ENCODE results near the gene CAPZB.
A peak's percentile ranks its signal among the peaks of the same experiment; 100 is the strongest.

The CAPZB gene

GRCh38 chr1:19396280-19396679, 89.1 kb downstream of the CAPZB start:
- no peaks in the 10 kb centered on the region for H3K27me3 Mint-ChIP-seq
- no peak overlapping the region for H3K27ac Mint-ChIP-seq
- peaks cover 28% of the 10 kb centered on the region for H3K36me3 Mint-ChIP-seq (ENCODE audit: low read depth)
- no peaks in the 10 kb centered on the region for H3K9me3 Mint-ChIP-seq
- H3K4me1 Mint-ChIP-seq (ENCODE audit: low read depth): peaks cover 88% of the 10 kb centered on the region
- no peak overlapping the region for H3K4me3 Mint-ChIP-seq

DNA sequence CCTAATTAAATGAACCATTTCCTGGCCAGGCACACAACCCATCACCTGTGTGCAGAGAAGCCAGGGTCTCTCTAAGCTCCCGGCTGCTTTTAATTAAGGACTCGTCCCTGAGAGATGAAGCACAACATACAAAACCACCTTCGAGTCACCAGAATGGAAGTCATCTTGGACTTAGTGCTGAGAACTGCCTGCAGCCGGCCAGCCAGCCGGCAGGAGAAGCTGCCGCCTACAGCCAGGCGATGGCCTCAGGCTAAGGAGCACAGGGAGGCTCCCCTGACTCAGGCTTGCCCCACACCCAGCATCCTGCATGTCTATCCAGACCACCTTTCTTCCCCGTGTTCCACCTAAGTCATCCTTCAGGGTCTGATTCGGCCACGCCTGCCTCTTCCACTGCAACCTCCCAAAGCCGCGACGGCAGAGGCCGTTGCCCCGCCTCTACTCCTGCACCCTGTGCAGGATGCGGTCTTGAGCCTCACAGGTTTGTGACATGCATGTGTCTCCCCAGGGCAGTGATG, 89.6 kb downstream of the CAPZB start:
- Mint-ChIP-seq H3K4me1 (ENCODE audit: low read depth) (peaks cover 90% of the 10 kb centered on the region), H3K9me3 (no peaks in the 10 kb centered on the region), H3K27ac (peak overlapping the region; percentile 38), H3K4me3 (no peak overlapping the region), H3K27me3 (no peaks in the 10 kb centered on the region), H3K36me3 (ENCODE audit: low read depth) (peaks cover 28% of the 10 kb centered on the region)

GRCh38 chr1:19393046-19393445, 92.3 kb downstream of the CAPZB start:
- Mint-ChIP-seq H3K36me3 (ENCODE audit: low read depth) (peaks cover 21% of the 10 kb centered on the region), H3K4me1 (ENCODE audit: low read depth) (peaks cover 91% of the 10 kb centered on the region), H3K4me3 (no peak overlapping the region), H3K27ac (no peak overlapping the region), H3K9me3 (no peaks in the 10 kb centered on the region), H3K27me3 (no peaks in the 10 kb centered on the region)

GRCh38 chr1:19392221-19392620, 93.1 kb downstream of the CAPZB start:
- peak overlapping the region; percentile 81 for H3K27ac Mint-ChIP-seq
- no peaks in the 10 kb centered on the region for H3K9me3 Mint-ChIP-seq
- no peaks in the 10 kb centered on the region for H3K27me3 Mint-ChIP-seq
- peak overlapping the region; percentile 9 for H3K4me3 Mint-ChIP-seq
- H3K36me3 Mint-ChIP-seq (ENCODE audit: low read depth): peaks cover 15% of the 10 kb centered on the region
- H3K4me1 Mint-ChIP-seq (ENCODE audit: low read depth): peaks cover 89% of the 10 kb centered on the region

DNA sequence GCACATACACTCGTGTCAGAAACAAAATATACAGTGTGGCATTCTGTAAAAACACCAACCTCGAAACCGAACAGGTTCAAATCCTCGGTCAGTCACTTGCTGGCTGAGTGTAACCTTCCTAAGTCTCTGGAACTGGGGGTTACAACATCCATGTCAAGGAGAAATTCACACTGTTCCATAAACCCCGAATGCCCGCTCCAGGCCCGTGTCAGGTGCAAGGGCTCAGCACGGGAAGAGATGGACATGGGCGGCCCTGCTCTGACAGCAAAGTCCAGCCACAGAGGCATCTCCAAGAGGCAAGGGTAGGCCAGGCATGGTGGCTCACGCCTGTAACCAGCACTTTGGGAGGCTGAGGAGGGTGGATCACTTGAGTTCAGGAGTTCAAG, 93.8 kb downstream of the CAPZB start:
- Mint-ChIP-seq H3K4me1 (ENCODE audit: low read depth) (peaks cover 85% of the 10 kb centered on the region), H3K27ac (peak overlapping the region; percentile 92), H3K36me3 (ENCODE audit: low read depth) (peaks cover 11% of the 10 kb centered on the region), H3K27me3 (no peaks in the 10 kb centered on the region), H3K9me3 (no peaks in the 10 kb centered on the region), H3K4me3 (peak overlapping the region; percentile 70)

GRCh38 chr1:19390901-19391595, 94.3 kb downstream of the CAPZB start:
- peaks cover 84% of the 10 kb centered on the region for H3K4me1 Mint-ChIP-seq (ENCODE audit: low read depth)
- peak overlapping the region; percentile 92 for H3K27ac Mint-ChIP-seq
- peaks cover 11% of the 10 kb centered on the region for H3K36me3 Mint-ChIP-seq (ENCODE audit: low read depth)
- no peaks in the 10 kb centered on the region for H3K27me3 Mint-ChIP-seq
- H3K4me3 Mint-ChIP-seq: peak overlapping the region; percentile 70
- no peaks in the 10 kb centered on the region for H3K9me3 Mint-ChIP-seq

- Mint-ChIP-seq H3K36me3 (ENCODE audit: low read depth) (peaks cover 17% of the 10 kb centered on the region), H3K4me1 (ENCODE audit: low read depth) (peaks cover 77% of the 10 kb centered on the region), H3K27ac (peak overlapping the region; percentile 92), H3K9me3 (no peaks in the 10 kb centered on the region), H3K4me3 (no peak overlapping the region), H3K27me3 (no peaks in the 10 kb centered on the region)
Observed at GRCh38 chr1:19390166-19390850, 95.0 kb downstream of the CAPZB start.

GRCh38 chr1:19388980-19389379, 96.4 kb downstream of the CAPZB start:
- Mint-ChIP-seq H3K4me1 (ENCODE audit: low read depth) (peaks cover 66% of the 10 kb centered on the region), H3K36me3 (ENCODE audit: low read depth) (peaks cover 20% of the 10 kb centered on the region), H3K9me3 (no peaks in the 10 kb centered on the region), H3K27ac (peak overlapping the region; percentile 69), H3K27me3 (no peaks in the 10 kb centered on the region), H3K4me3 (no peak overlapping the region)

- H3K27me3 Mint-ChIP-seq: no peaks in the 10 kb centered on the region
- no peaks in the 10 kb centered on the region for H3K9me3 Mint-ChIP-seq
- no peak overlapping the region for H3K27ac Mint-ChIP-seq
- peaks cover 46% of the 10 kb centered on the region for H3K4me1 Mint-ChIP-seq (ENCODE audit: low read depth)
- peaks cover 28% of the 10 kb centered on the region for H3K36me3 Mint-ChIP-seq (ENCODE audit: low read depth)
- H3K4me3 Mint-ChIP-seq: no peak overlapping the region
Observed at GRCh38 chr1:19387045-19387467, 98.3 kb downstream of the CAPZB start.

DNA sequence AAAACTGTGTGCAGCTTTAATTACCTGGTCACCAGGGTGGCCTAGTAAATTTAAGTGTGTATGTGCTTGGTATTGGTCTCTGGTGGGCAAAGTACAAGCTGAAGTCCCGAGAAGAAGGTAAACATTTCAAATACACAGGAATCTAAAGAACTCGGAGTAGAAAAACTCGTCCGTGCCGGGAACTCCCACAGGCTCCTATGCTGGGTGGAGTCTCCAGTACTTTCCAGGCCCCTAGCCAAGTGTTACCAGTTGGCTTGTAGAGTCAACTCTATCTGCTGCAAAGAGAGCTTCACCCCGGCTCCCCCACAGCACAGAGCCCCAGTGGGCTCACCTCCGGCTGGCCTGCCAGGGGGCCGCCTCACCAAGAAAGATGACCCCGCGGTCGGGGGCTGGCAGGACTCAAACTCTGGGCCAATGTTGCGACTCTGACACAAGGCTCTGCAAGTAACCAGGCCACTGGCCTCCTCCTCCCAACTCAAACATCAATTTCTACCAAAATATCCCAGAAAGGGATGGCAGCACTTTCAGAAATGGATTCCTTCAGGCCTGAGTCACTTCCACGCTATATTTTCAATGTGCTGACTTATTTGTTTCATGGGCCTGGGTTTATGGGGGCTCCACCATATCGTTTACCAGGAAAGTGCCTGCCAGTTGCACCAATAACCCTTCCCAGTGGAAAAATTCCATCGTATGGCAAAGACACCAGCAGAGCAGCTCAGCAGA, 99.3 kb downstream of the CAPZB start:
- Mint-ChIP-seq H3K4me1 (ENCODE audit: low read depth) (peaks cover 36% of the 10 kb centered on the region), H3K27ac (no peak overlapping the region), H3K4me3 (no peak overlapping the region), H3K27me3 (no peaks in the 10 kb centered on the region), H3K36me3 (ENCODE audit: low read depth) (peaks cover 37% of the 10 kb centered on the region), H3K9me3 (no peaks in the 10 kb centered on the region)

DNA sequence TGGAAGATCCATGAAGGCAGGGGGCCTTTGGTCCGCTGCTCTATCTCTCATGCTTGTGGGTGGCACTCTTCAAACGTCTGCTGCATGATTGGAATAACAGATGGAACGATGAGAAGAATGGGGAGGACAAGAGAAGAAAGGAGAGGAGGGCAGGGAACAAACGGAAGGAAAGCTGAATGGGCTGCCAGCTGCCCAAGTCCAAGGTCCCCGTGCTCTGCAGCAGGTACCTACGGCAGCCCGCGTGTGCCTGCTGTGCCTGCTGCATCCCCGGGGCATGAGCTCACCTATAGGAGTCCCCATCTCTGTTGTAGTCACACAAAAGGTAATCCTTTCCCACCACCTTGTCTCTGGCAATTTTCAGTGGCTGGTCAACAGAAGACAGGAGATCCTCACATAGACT, 100.1 kb downstream of the CAPZB start:
- Mint-ChIP-seq H3K9me3 (no peaks in the 10 kb centered on the region), H3K4me1 (ENCODE audit: low read depth) (peaks cover 28% of the 10 kb centered on the region), H3K36me3 (ENCODE audit: low read depth) (peaks cover 45% of the 10 kb centered on the region), H3K4me3 (no peak overlapping the region), H3K27ac (no peak overlapping the region), H3K27me3 (no peaks in the 10 kb centered on the region)

DNA sequence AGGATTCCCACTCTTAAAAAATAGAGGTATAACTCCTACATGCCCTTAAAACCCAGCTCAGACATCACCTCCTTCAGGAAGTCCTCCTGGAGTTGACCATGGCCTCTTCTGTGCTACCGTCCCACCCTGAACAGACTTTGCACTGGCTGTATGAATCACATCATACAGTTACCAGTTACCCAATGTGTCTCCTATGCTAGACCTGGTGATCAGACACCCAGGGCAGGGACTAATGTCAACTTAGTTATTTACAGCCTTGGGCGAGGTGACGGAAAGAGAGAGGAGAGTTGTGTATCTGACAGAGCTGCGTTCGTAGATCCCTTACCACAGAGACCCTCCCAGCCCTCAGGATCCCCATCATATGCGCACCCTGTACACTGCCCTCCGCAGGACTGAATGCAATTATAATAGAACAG, 100.6 kb downstream of the CAPZB start:
- H3K27me3 Mint-ChIP-seq: no peaks in the 10 kb centered on the region
- H3K9me3 Mint-ChIP-seq: no peaks in the 10 kb centered on the region
- H3K36me3 Mint-ChIP-seq (ENCODE audit: low read depth): peaks cover 50% of the 10 kb centered on the region
- H3K4me3 Mint-ChIP-seq: no peak overlapping the region
- H3K27ac Mint-ChIP-seq: no peak overlapping the region
- H3K4me1 Mint-ChIP-seq (ENCODE audit: low read depth): peaks cover 27% of the 10 kb centered on the region

- H3K4me3 Mint-ChIP-seq: no peak overlapping the region
- peak overlapping the region; percentile 23 for H3K27ac Mint-ChIP-seq
- H3K4me1 Mint-ChIP-seq (ENCODE audit: low read depth): peaks cover 27% of the 10 kb centered on the region
- H3K9me3 Mint-ChIP-seq: no peaks in the 10 kb centered on the region
- H3K36me3 Mint-ChIP-seq (ENCODE audit: low read depth): peaks cover 55% of the 10 kb centered on the region
- no peaks in the 10 kb centered on the region for H3K27me3 Mint-ChIP-seq
Observed at GRCh38 chr1:19384113-19384512, 101.2 kb downstream of the CAPZB start.

GRCh38 chr1:19382222-19382621, 103.1 kb downstream of the CAPZB start:
- peaks cover 62% of the 10 kb centered on the region for H3K36me3 Mint-ChIP-seq (ENCODE audit: low read depth)
- H3K9me3 Mint-ChIP-seq: no peaks in the 10 kb centered on the region
- H3K27ac Mint-ChIP-seq: no peak overlapping the region
- peaks cover 24% of the 10 kb centered on the region for H3K4me1 Mint-ChIP-seq (ENCODE audit: low read depth)
- H3K27me3 Mint-ChIP-seq: no peaks in the 10 kb centered on the region
- no peak overlapping the region for H3K4me3 Mint-ChIP-seq

- H3K4me1 Mint-ChIP-seq (ENCODE audit: low read depth): peaks cover 30% of the 10 kb centered on the region
- no peaks in the 10 kb centered on the region for H3K27me3 Mint-ChIP-seq
- H3K27ac Mint-ChIP-seq: no peak overlapping the region
- H3K4me3 Mint-ChIP-seq: no peak overlapping the region
- peaks cover 69% of the 10 kb centered on the region for H3K36me3 Mint-ChIP-seq (ENCODE audit: low read depth)
- no peaks in the 10 kb centered on the region for H3K9me3 Mint-ChIP-seq
Observed at GRCh38 chr1:19381261-19381660, 104.1 kb downstream of the CAPZB start.

Measured in stimulated activated naive CD8-positive, alpha-beta T cell treated with anti-CD3 and anti-CD28 coated beads, Interleukin-15, Interleukin-2, amounts not matched to agents 100 ng/mL and 50 ng/mL, for 24 hours (primary cell).